HG03558 (cell line): ENCODE measurements around the gene STAC3.

Source experiments
- ATAC-seq: cut with Tn5 transposase; IDR thresholded peaks from one replicate; pipeline ENCODE4 v1.9.1; 2021; ENCODE audit warnings: moderate number of reproducible peaks; ENCODE audit not compliant: unreplicated experiment; ENCODE audit errors: extremely low read depth

STAC3 gene

DNA sequence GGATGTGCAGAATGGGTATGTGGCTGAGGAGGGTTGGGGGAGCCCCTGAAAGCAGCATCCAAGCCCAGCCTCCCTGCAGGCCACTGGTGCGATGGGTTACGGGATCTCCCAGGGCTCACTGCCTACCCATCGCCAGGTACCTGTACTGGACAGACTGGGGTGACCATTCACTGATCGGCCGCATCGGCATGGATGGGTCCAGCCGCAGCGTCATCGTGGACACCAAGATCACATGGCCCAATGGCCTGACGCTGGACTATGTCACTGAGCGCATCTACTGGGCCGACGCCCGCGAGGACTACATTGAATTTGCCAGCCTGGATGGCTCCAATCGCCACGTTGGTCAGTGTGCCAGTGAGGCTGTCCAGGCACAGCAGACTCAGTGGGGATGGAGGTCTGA is 52.7 kb downstream of the STAC3 start:
- no peak for ATAC-seq

DNA sequence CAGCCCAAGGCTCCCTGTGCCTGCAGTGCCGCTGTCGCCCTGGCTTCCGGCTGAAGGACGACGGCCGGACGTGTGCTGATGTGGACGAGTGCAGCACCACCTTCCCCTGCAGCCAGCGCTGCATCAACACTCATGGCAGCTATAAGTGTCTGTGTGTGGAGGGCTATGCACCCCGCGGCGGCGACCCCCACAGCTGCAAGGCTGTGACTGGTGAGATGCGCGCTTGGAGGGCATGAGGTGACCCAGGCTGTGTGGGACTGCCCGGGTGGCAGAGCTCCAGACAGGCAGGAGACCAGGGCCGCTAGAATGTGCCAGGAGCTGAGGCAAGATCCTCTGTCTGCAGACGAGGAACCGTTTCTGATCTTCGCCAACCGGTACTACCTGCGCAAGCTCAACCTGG is 54.0 kb downstream of the STAC3 start:
- no peak for ATAC-seq

DNA sequence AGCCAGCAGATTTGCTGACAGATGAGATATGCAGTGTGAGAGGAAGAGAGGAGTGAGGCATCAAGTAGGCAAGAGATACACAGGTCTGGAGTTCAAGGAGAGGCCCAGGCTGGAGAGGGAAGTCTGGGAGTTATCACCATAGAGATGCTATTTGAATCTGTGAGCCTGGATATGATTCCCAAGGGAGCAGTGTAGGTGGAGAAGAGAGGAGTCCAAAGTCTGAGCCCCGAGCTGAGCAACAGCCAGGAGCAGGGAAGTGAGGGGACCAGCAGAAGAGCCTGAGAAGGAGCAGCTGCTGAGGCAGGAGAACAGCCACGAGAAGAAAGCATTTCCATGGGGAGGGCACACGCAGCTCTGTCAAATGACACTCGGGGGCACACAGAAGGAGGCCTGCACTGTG is 54.5 kb downstream of the STAC3 start:
- ATAC-seq, result no peak

DNA sequence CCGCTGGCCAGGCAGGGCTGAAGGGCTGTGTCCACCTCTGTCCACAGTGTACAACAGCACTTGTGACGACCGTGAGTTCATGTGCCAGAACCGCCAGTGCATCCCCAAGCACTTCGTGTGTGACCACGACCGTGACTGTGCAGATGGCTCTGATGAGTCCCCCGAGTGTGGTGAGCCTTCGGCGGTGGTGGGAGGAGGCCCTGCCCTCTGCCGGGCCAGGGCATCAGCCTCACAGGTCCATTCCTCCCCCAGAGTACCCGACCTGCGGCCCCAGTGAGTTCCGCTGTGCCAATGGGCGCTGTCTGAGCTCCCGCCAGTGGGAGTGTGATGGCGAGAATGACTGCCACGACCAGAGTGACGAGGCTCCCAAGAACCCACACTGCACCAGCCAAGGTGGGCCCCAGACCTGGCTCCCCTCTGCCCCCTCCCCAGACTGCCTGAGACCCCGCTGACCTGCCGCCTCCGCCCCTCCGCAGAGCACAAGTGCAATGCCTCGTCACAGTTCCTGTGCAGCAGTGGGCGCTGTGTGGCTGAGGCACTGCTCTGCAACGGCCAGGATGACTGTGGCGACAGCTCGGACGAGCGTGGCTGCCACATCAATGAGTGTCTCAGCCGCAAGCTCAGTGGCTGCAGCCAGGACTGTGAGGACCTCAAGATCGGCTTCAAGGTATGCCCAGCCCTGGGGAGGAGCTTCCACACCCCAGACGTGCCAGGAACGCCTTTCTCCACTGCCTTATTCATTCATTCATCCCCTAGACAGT is 55.2 kb downstream of the STAC3 start:
- ATAC-seq, result no peak

DNA sequence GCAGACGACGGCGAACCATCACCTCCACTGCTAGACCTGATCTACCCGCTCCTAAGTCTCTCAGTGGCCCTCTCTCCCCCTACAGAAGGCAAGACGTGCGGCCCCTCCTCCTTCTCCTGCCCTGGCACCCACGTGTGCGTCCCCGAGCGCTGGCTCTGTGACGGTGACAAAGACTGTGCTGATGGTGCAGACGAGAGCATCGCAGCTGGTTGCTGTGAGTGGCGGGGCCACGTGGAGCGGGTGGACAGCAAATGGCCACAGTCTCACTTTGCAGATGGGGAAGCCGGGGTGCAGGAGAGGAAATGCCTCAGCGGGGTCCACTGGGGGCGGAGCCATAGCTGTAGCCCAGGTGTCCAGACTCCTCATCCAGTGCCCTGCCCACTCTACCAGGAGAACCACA is 55.8 kb downstream of the STAC3 start:
- no peak for ATAC-seq

DNA sequence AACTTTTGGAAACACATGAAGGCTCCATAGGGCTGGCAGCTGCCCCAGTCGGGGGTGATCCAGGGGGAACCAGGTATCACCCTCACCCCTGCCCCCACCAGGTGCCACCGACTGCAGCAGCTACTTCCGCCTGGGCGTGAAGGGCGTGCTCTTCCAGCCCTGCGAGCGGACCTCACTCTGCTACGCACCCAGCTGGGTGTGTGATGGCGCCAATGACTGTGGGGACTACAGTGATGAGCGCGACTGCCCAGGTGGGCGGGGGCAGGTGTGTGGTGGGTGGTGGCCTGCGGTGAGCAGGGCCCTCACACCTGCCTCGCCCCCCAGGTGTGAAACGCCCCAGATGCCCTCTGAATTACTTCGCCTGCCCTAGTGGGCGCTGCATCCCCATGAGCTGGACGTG is 56.7 kb downstream of the STAC3 start:
- ATAC-seq, result no peak

DNA sequence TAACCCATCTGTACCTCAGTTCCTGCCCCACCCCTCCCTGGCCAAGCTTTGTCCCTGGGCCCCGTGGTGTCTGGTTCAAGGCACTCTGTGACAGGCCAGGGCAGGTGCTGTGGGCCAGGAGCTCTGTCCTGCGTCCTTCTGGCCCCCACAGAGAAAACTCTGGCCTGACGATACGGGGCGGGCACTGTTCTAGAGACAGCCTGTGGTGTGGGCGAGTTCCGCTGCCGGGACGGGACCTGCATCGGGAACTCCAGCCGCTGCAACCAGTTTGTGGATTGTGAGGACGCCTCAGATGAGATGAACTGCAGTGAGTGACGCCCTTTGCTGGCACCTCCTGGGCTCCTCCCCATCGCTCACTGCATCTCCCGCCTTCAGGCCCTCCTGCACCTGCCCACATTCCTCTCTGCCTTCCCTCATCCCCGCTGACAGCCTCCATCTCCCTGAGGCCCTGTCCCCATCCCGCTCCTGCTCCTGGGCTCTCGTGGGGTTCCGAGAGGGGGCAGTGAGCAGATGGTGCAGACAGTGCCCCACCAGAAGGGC is 57.2 kb downstream of the STAC3 start:
- no peak for ATAC-seq
